A673 (cell line): ENCODE results near the gene GDF15. TPM values are rescaled to one million over a fixed set of nuclear protein-coding genes. Genes with fewer than 3 reads are reported as not detected.

Source experiments
- BruUV-seq: library from RNA; stranded (reverse); fragments of 400-500 nt; replicated peaks from 2 replicates; lab custom pipeline; 2021; lab: Mats Ljungman, UMichigan
- CTCF ChIA-PET: fragments of 300-600 bp; sonication (Branson Sonifier 250); formaldehyde crosslinking; loops from one replicate; lab custom pipeline; 2022; ENCODE audit warnings: antibody characterized with exemption; lab: Charles Lee
- POLR2A ChIA-PET: fragments of 300-600 bp; sonication (Branson Sonifier 250); formaldehyde crosslinking; loops from one replicate; lab custom pipeline; 2022; ENCODE audit warnings: antibody characterized with exemption; ENCODE audit not compliant: low non-redundant PET; lab: Charles Lee
- DNase-seq: peaks from one replicate; pipeline ENCODE4 v3.0.0-alpha.2; 2015; ENCODE audit warnings: low spot score
- H3K27ac ChIP-seq: fragments of 200-600 bp; sonication (generic); 2 replicates; pipeline ENCODE4 v1.5.1; 2016; ENCODE audit warnings: mixed run types, low read depth, mild to moderate bottlenecking, mixed read lengths, antibody characterized with exemption, low read length; ENCODE audit not compliant: poor library complexity, severe bottlenecking
- H3K27me3 ChIP-seq: fragments of 200-600 bp; sonication (generic); replicated peaks from 2 replicates; pipeline ENCODE4 v1.6.1; 2017; ENCODE audit warnings: mixed run types, low read depth, mild to moderate bottlenecking, mixed read lengths, antibody characterized with exemption, low read length; ENCODE audit not compliant: insufficient read depth, poor library complexity
- H3K36me3 ChIP-seq: fragments of 200-600 bp; sonication (generic); 2 replicates; pipeline ENCODE4 v1.6.1; 2016; ENCODE audit warnings: mixed run types, mild to moderate bottlenecking, mixed read lengths, antibody characterized with exemption, low read length; ENCODE audit not compliant: insufficient read depth, poor library complexity, severe bottlenecking
- H3K4me1 ChIP-seq: fragments of 200-600 bp; sonication (generic); 2 replicates; pipeline ENCODE4 v1.6.1; 2017; ENCODE audit warnings: mixed run types, mild to moderate bottlenecking, mixed read lengths, antibody characterized with exemption, low read length; ENCODE audit not compliant: insufficient read depth, poor library complexity, severe bottlenecking
- H3K4me3 ChIP-seq: fragments of 200-600 bp; sonication (generic); 2 replicates; pipeline ENCODE4 v1.5.1; 2016; ENCODE audit warnings: low read depth, mixed run types, mild to moderate bottlenecking, mixed read lengths, low read length; ENCODE audit not compliant: poor library complexity, severe bottlenecking
- H3K9me3 ChIP-seq: fragments of 200-600 bp; sonication (generic); 2 replicates; pipeline ENCODE4 v1.6.1; 2016; ENCODE audit warnings: mixed run types, low read depth, mild to moderate bottlenecking, mixed read lengths, antibody characterized with exemption, low read length; ENCODE audit not compliant: poor library complexity, severe bottlenecking
- CTCF ChIP-seq: fragments of 300-800, 200-600 bp; sonication (generic); conservative IDR thresholded peaks from 2 replicates; pipeline ENCODE4 v1.5.1; 2017; ENCODE audit warnings: low read depth, mild to moderate bottlenecking, antibody characterized with exemption, low read length, moderate library complexity, mixed read lengths
- EZH2 ChIP-seq: fragments of 200-600 bp; sonication (generic); IDR thresholded peaks from 2 replicates; pipeline ENCODE4 v1.6.1; 2017; ENCODE audit warnings: borderline replicate concordance, low read depth, mild to moderate bottlenecking, mixed read lengths, antibody characterized with exemption, low read length; ENCODE audit not compliant: poor library complexity, severe bottlenecking
- intact Hi-C: fragments of 100-400 bp; cut with micrococcal nuclease; formaldehyde crosslinking; loops from one replicate; pipeline ENCODE4 v1.10.0; 2022; ENCODE audit not compliant: unreplicated experiment
- total RNA-seq: library from RNA; stranded (reverse); gene quantifications from 2 replicates; pipeline ENCODE4 v1.2.3, GENCODE V29; 2021

GDF15 gene
- total RNA-seq, 1 experiment from 2014 or later: 4.0 TPM

- ChIA-PET POLR2A (no interaction called here), CTCF (no interaction called here)
- no peak overlapping the region for H3K4me3 ChIP-seq
- TF ChIP-seq EZH2 (no peak), CTCF (no peak)
- no peaks in the 10 kb centered on the region for H3K27me3 ChIP-seq
- no TSS peak for BruUV-seq
- H3K9me3 ChIP-seq: no peaks in the 10 kb centered on the region
- H3K36me3 ChIP-seq: no peaks in the 10 kb centered on the region
- H3K4me1 ChIP-seq: peaks cover 30% of the 10 kb centered on the region
- H3K27ac ChIP-seq: no peak overlapping the region
- intact Hi-C loops: no loop called here
- no peak for DNase-seq
These were observed 1.2 kb upstream of the GDF15 start for GRCh38 chr19:18384775-18385174.

GRCh38 chr19:18385359-18385674, 641 bp upstream of the GDF15 start:
- TF ChIP-seq EZH2: no peak
- TF ChIP-seq CTCF: no peak

GRCh38 chr19:18386543-18387271, 749 bp downstream of the GDF15 start:
- BruUV-seq: no TSS peak
- H3K36me3 ChIP-seq: no peaks in the 10 kb centered on the region
- no peak overlapping the region for H3K4me3 ChIP-seq
- H3K27ac ChIP-seq: peak overlapping the region; percentile 39
- no peak for TF ChIP-seq CTCF
- TF ChIP-seq EZH2: no peak
- H3K4me1 ChIP-seq: peaks cover 26% of the 10 kb centered on the region
- ChIA-PET POLR2A (interaction anchor here (0.5 kb wide), 1 partner anchor 30 kb away, joined by 7 read pairs; no protein-coding TSS in a partner anchor), CTCF (interaction anchor here (1.8 kb wide), 1 partner anchor 107 kb away, joined by 4 read pairs; no protein-coding TSS in a partner anchor)
- intact Hi-C loops: no loop called here
- no peaks in the 10 kb centered on the region for H3K9me3 ChIP-seq
- DNase-seq: peak; percentile 37
- H3K27me3 ChIP-seq: no peaks in the 10 kb centered on the region

More at GRCh38 chr19:18385359-18385674, 641 bp upstream of the GDF15 start:
- no peak for DNase-seq
- Histone ChIP-seq H3K27ac (no peak overlapping the region), H3K27me3 (no peaks in the 10 kb centered on the region), H3K4me3 (no peak overlapping the region), H3K9me3 (no peaks in the 10 kb centered on the region), H3K4me1 (peaks cover 26% of the 10 kb centered on the region), H3K36me3 (no peaks in the 10 kb centered on the region)
- BruUV-seq: no TSS peak
- POLR2A ChIA-PET: no interaction called here
- intact Hi-C loops: no loop called here
- CTCF ChIA-PET: no interaction called here
